A549 (cell line): ENCODE measurements around the gene TFPT.

Source experiments
- EP300 ChIP-seq, 2 experiments: fragments of >200 bp; sonication (Bioruptor Twin); formaldehyde crosslinking; IDR thresholded peaks; 2 replicates in 1 of 2; 3 replicates in 1 of 2; pipeline ENCODE4 v1.6.1; 2016 to 2017
- FOXS1 ChIP-seq: fragments of 250-450 bp; sonication (Bioruptor Pico); IDR thresholded peaks from 2 replicates; pipeline ENCODE4 v1.5.0; 2020; ENCODE audit warnings: mild to moderate bottlenecking, moderate library complexity
- GATA3 ChIP-seq: IDR thresholded peaks from 2 replicates; pipeline ENCODE4 v1.6.1; 2012; ENCODE audit warnings: borderline replicate concordance
- MAZ ChIP-seq: fragments of 150-350 bp; IDR thresholded peaks from 2 replicates; pipeline ENCODE4 v1.6.1; 2014; ENCODE audit warnings: antibody characterized with exemption, low read depth, low read length, borderline replicate concordance
- MYC ChIP-seq: IDR thresholded peaks from 2 replicates; pipeline ENCODE4 v1.6.1; 2012; ENCODE audit warnings: mild to moderate bottlenecking, inconsistent platforms, low read length, improper control_type of control experiment, borderline replicate concordance
- RAD21 ChIP-seq, 2 experiments: fragments of >200 bp in 1 of 2; sonication (Bioruptor Twin) in 1 of 2; formaldehyde crosslinking in 1 of 2; IDR thresholded peaks in 1 of 2; conservative IDR thresholded peaks in 1 of 2; 2 replicates in 1 of 2; 3 replicates in 1 of 2; pipeline ENCODE4 v1.6.1; 2012 to 2018; ENCODE audit warnings: inconsistent platforms in 1 of 2
- TP53 ChIP-seq: fragments of 250-450 bp; sonication (Bioruptor Pico); IDR thresholded peaks from 2 replicates; pipeline ENCODE4 v1.5.0; 2021; ENCODE audit warnings: mild to moderate bottlenecking, moderate library complexity
- TF ChIP-seq, protein P1 (sequence below): fragments of >200 bp; sonication (Bioruptor Twin); formaldehyde crosslinking; IDR thresholded peaks from 3 replicates; pipeline ENCODE4 v1.5.1; 2016
- TF ChIP-seq, protein P2 (sequence below): IDR thresholded peaks from 2 replicates; pipeline ENCODE4 v1.6.1; 2012; ENCODE audit warnings: low read depth, borderline replicate concordance
- TF ChIP-seq, protein P3 (sequence below): fragments of >200 bp; sonication (Bioruptor Twin); formaldehyde crosslinking; IDR thresholded peaks from 3 replicates; pipeline ENCODE4 v1.6.1; 2016

DNA sequence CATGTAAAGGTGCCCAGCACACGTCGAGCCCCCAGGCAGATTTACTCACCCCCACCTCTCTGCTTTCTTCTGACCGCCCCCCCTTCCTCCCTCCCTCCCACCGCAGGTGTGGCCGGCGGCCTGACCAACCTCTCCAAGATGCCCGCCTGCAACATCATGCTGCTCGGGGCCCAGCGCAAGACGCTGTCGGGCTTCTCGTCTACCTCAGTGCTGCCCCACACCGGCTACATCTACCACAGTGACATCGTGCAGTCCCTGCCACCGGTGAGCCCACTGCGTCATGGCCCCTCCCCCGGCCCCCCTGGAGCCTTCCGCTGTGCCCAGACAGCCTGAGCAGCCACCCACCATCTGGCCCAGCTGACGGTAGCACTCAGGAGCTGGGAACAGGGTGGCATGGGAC lies 8.9 kb upstream of the TFPT start:
- TF ChIP-seq, protein P1, sequence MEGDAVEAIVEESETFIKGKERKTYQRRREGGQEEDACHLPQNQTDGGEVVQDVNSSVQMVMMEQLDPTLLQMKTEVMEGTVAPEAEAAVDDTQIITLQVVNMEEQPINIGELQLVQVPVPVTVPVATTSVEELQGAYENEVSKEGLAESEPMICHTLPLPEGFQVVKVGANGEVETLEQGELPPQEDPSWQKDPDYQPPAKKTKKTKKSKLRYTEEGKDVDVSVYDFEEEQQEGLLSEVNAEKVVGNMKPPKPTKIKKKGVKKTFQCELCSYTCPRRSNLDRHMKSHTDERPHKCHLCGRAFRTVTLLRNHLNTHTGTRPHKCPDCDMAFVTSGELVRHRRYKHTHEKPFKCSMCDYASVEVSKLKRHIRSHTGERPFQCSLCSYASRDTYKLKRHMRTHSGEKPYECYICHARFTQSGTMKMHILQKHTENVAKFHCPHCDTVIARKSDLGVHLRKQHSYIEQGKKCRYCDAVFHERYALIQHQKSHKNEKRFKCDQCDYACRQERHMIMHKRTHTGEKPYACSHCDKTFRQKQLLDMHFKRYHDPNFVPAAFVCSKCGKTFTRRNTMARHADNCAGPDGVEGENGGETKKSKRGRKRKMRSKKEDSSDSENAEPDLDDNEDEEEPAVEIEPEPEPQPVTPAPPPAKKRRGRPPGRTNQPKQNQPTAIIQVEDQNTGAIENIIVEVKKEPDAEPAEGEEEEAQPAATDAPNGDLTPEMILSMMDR: no peak
- TF ChIP-seq, protein P2, sequence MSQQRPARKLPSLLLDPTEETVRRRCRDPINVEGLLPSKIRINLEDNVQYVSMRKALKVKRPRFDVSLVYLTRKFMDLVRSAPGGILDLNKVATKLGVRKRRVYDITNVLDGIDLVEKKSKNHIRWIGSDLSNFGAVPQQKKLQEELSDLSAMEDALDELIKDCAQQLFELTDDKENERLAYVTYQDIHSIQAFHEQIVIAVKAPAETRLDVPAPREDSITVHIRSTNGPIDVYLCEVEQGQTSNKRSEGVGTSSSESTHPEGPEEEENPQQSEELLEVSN: no peak
- no peak for TF ChIP-seq MAZ
- no peak for TF ChIP-seq EP300 (IDR thresholded peaks at IDR 0.05)
- no peak for TF ChIP-seq TP53
- no peak for TF ChIP-seq MYC
- TF ChIP-seq, protein P3, sequence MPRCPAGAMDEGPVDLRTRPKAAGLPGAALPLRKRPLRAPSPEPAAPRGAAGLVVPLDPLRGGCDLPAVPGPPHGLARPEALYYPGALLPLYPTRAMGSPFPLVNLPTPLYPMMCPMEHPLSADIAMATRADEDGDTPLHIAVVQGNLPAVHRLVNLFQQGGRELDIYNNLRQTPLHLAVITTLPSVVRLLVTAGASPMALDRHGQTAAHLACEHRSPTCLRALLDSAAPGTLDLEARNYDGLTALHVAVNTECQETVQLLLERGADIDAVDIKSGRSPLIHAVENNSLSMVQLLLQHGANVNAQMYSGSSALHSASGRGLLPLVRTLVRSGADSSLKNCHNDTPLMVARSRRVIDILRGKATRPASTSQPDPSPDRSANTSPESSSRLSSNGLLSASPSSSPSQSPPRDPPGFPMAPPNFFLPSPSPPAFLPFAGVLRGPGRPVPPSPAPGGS: no peak
- no peak for TF ChIP-seq FOXS1 (CRISPR knock-in tag)
- TF ChIP-seq RAD21 (conservative IDR thresholded peaks at IDR 0.05 in 1 of 2, IDR thresholded peaks at IDR 0.05 in 1 of 2): no peak
- TF ChIP-seq GATA3: no peak
